Endothelial cell of umbilical vein (primary cell): ENCODE data around the gene CBFA2T3. TPM values are rescaled to one million over a fixed set of nuclear protein-coding genes. Genes with fewer than 3 reads are reported as not detected.

Experiments
- BruUV-seq: library from RNA; stranded (reverse); fragments of 400-500 nt; replicated peaks from 2 replicates; lab custom pipeline; 2021; lab: Mats Ljungman, UMichigan
- CTCF ChIA-PET: fragments of 300-600, 350-600 bp; sonication (Branson Sonifier 250); formaldehyde crosslinking; loops from one replicate; lab custom pipeline; 2021; ENCODE audit warnings: antibody characterized with exemption, inconsistent platforms; lab: Charles Lee
- POLR2A ChIA-PET: fragments of 300-600, 350-600 bp; sonication (Branson Sonifier 250); formaldehyde crosslinking; loops from one replicate; lab custom pipeline; 2021; ENCODE audit warnings: antibody characterized with exemption, inconsistent platforms; lab: Charles Lee
- DNase-seq: peaks from one replicate; pipeline ENCODE4 v3.0.0-alpha.2; 2011; ENCODE audit warnings: low read depth, low spot score
- FAIRE-seq: peaks from 2 replicates; lab custom pipeline; 2011; peaks lifted over from hg19 to GRCh38; lab: Jason Lieb, UNC
- H2AFZ ChIP-seq: 2 replicates; pipeline ENCODE4 v1.6.0; 2012; ENCODE audit warnings: low read depth, low read length, control low read depth, inconsistent platforms
- H3K27ac ChIP-seq: 2 replicates; pipeline ENCODE4 v1.5.1; 2011; ENCODE audit warnings: low read depth, mild to moderate bottlenecking, control low read depth, low read length, moderate library complexity; ENCODE audit not compliant: insufficient read depth
- H3K27me3 ChIP-seq, 2 experiments: 2 replicates each; pipeline versions ENCODE4 v1.6.0 to v1.6.1; 2011; ENCODE audit warnings: low read length in 2 of 2, mixed read lengths in 1 of 2; ENCODE audit not compliant: control insufficient read depth in 2 of 2, insufficient read depth in 2 of 2
- H3K36me3 ChIP-seq, 2 experiments: 2 replicates in 1 of 2; 3 replicates in 1 of 2; pipeline ENCODE4 v1.5.1; 2011; ENCODE audit warnings: low read length in 2 of 2, mild to moderate bottlenecking in 1 of 2, moderate library complexity in 1 of 2; ENCODE audit not compliant: control insufficient read depth in 2 of 2, insufficient read depth in 2 of 2; ENCODE audit errors: extremely low read depth in 1 of 2
- H3K4me1 ChIP-seq: 3 replicates; pipeline ENCODE4 v1.5.1; 2011; ENCODE audit warnings: mild to moderate bottlenecking, low read length; ENCODE audit not compliant: control insufficient read depth, insufficient read depth; ENCODE audit errors: extremely low read depth
- H3K4me2 ChIP-seq: 2 replicates; pipeline ENCODE4 v1.6.1; 2011; ENCODE audit warnings: low read length, control low read depth, mixed read lengths; ENCODE audit not compliant: insufficient read depth
- H3K4me3 ChIP-seq, 3 experiments: fragments of 200-600 bp in 1 of 3; sonication (generic), shearing (Covaris generic) in 1 of 3; replicated peaks in 1 of 3; 2 replicates each; pipeline ENCODE4 v1.5.1; 2011 to 2016; ENCODE audit warnings: control low read depth in 3 of 3, low read length in 3 of 3, mild to moderate bottlenecking in 2 of 3, inconsistent platforms in 1 of 3, low read depth in 1 of 3, moderate library complexity in 1 of 3; ENCODE audit not compliant: insufficient read depth in 1 of 3
- H3K79me2 ChIP-seq: 2 replicates; pipeline ENCODE4 v1.6.0; 2012; ENCODE audit warnings: low read length, inconsistent platforms; ENCODE audit not compliant: control insufficient read depth, insufficient read depth
- H3K9ac ChIP-seq: replicated peaks from 2 replicates; pipeline ENCODE3; 2011; ENCODE audit warnings: low read length, control low read depth; ENCODE audit not compliant: insufficient read depth; ENCODE audit errors: extremely low read depth
- H3K9me1 ChIP-seq: replicated peaks from 3 replicates; pipeline ENCODE4 v1.6.0; 2011; ENCODE audit warnings: mild to moderate bottlenecking, low read length; ENCODE audit not compliant: control insufficient read depth, insufficient read depth; ENCODE audit errors: extremely low read depth
- H3K9me3 ChIP-seq: replicated peaks from 2 replicates; pipeline ENCODE4 v1.5.1; 2012; ENCODE audit warnings: low read length, inconsistent platforms; ENCODE audit not compliant: control insufficient read depth, insufficient read depth
- H4K20me1 ChIP-seq: replicated peaks from 2 replicates; pipeline ENCODE3; 2011; ENCODE audit warnings: mild to moderate bottlenecking, low read length; ENCODE audit not compliant: control insufficient read depth, insufficient read depth; ENCODE audit errors: extremely low read depth
- FOS ChIP-seq: IDR thresholded peaks from 2 replicates; pipeline ENCODE4 v1.6.1; 2011; ENCODE audit warnings: mild to moderate bottlenecking, low read length, moderate library complexity, borderline replicate concordance; ENCODE audit not compliant: insufficient read depth
- GATA2 ChIP-seq: IDR thresholded peaks from 2 replicates; pipeline ENCODE4 v1.7.0; 2011; ENCODE audit warnings: low read depth, mild to moderate bottlenecking, moderate library complexity, mixed read lengths, low read length; ENCODE audit not compliant: insufficient read length, insufficient read depth
- MAX ChIP-seq: IDR thresholded peaks from 2 replicates; pipeline ENCODE4 v1.6.1; 2011; ENCODE audit not compliant: insufficient read depth, insufficient read length
- dilution Hi-C: fragments of 300-500 bp; cut with MboI; formaldehyde crosslinking; loops from one replicate; pipeline ENCODE4 v1.15.0; 2019; ENCODE audit warnings: low sequenced_read_pairs; ENCODE audit not compliant: extremely low pct_ligation_motif_present
- intact Hi-C: fragments of 100-400 bp; cut with micrococcal nuclease; formaldehyde crosslinking; loops from one replicate; pipeline ENCODE4 v1.10.0; 2022
- polyA plus RNA-seq, 4 experiments: library from polyadenylated mRNA; depleted of rRNA in 3 of 4; stranded (reverse) in 3 of 4; unstranded in 1 of 4; fragments of >200 nt; gene quantifications; 2 replicates each; pipeline versions ENCODE4 v1.2.1 to v1.2.3, GENCODE V29; 2011 to 2012; ENCODE audit warnings: missing spikeins in 1 of 4
- total RNA-seq: library from RNA; stranded (reverse); gene quantifications from 2 replicates; pipeline ENCODE4 v1.2.3, GENCODE V29; 2021
- TF ChIP-seq, protein P1 (sequence below), 2 donors: IDR thresholded peaks; 1 replicate in 1 of 2; 2 replicates in 1 of 2; pipeline ENCODE4 v1.5.1; 2011; ENCODE audit warnings: low read length in 2 of 2, mild to moderate bottlenecking in 2 of 2, moderate library complexity in 2 of 2, control low read depth in 1 of 2, inconsistent platforms in 1 of 2, low read depth in 1 of 2; ENCODE audit not compliant: insufficient read depth in 1 of 2; ENCODE audit errors: extremely low read depth in 1 of 2

CBFA2T3 gene
- total and polyA plus RNA-seq, 2 donors (not counting 3 experiments of a cell fraction or from before 2014, with no cell fraction given), result not detected

DNA sequence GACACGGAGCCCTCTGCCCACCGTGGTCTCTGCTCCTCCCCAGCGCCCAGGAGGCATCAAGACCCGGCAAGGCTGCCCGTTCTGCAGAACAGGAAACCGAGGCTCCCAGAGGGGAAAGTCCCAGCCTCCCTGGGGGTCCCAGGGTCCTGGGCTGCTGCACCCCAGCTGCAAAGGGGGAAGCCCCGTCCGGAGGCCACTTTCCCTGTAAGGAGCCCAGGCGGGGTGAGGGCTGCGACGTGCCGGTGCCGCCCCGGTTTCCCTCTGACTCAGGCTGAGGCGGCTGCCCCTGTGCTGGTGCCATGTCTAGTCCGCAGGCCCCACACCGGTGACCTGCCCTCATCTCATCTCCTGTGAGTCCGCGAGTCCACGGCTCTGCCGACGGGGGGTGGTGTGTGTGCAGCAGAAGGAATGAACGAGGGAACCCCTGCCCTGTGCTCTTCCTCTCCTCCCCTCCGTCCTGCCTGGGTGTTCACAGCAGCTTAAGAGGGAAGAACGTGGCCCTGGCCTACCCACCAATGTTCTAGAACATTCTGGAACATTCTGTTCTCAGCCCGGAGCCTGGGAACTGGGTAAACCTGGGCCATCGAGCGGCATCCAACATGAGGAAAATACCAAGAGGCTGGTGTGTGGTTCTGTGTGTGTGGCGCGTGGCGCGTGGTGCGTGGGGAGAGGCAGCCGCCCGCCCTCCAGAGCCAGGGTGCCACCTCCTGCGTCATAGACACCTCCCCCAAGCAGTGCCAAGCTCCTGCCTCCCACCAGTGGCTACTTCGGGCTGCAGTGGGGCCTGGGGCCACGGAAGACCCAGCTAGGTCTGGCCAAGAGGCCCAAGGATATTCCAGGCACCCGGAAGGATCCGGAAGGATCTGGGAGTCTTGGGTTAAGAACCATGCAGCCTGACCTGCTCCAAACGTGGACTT, 7.0 kb upstream of the CBFA2T3 start:
- no peaks in the 10 kb centered on the region for H3K27me3 ChIP-seq
- ChIA-PET CTCF (no interaction called here), POLR2A (no interaction called here)
- H2AFZ ChIP-seq, result no peak overlapping the region
- no peak for DNase-seq
- H3K9me1 ChIP-seq, result no peaks in the 10 kb centered on the region
- no TSS peak for BruUV-seq
- no peaks in the 10 kb centered on the region for H3K79me2 ChIP-seq
- H3K9ac ChIP-seq, result no peak overlapping the region
- H3K4me3 ChIP-seq, result no peak overlapping the region
- H3K4me2 ChIP-seq, result no peak overlapping the region
- H3K36me3 ChIP-seq, result no peaks in the 10 kb centered on the region
- TF ChIP-seq, protein P1, sequence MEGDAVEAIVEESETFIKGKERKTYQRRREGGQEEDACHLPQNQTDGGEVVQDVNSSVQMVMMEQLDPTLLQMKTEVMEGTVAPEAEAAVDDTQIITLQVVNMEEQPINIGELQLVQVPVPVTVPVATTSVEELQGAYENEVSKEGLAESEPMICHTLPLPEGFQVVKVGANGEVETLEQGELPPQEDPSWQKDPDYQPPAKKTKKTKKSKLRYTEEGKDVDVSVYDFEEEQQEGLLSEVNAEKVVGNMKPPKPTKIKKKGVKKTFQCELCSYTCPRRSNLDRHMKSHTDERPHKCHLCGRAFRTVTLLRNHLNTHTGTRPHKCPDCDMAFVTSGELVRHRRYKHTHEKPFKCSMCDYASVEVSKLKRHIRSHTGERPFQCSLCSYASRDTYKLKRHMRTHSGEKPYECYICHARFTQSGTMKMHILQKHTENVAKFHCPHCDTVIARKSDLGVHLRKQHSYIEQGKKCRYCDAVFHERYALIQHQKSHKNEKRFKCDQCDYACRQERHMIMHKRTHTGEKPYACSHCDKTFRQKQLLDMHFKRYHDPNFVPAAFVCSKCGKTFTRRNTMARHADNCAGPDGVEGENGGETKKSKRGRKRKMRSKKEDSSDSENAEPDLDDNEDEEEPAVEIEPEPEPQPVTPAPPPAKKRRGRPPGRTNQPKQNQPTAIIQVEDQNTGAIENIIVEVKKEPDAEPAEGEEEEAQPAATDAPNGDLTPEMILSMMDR (IDR thresholded peaks at IDR 0.05; ENCODE audit: extremely low read depth in 1 of 2, insufficient read depth in 1 of 2, low read depth in 1 of 2, low read length in 2 of 2), result no peak
- no peak for TF ChIP-seq MAX
- no peak for TF ChIP-seq FOS
- no peak for TF ChIP-seq GATA2
- no peak overlapping the region for H3K27ac ChIP-seq
- intact Hi-C loops (no loop called here), dilution Hi-C loops (no loop called here)
- no peaks in the 10 kb centered on the region for H4K20me1 ChIP-seq
- H3K9me3 ChIP-seq, result no peaks in the 10 kb centered on the region
- no peak for FAIRE-seq
- H3K4me1 ChIP-seq, result no peaks in the 10 kb centered on the region
